Cortex of kidney (tissue), 1 donor: ENCODE results near the gene CLMP.
"Not testable (repeated sequence)": the region's sequence is repeated elsewhere in the genome, so short reads cannot be mapped to it uniquely, and the experiment has no call there.

Experiments used
- DNase-seq: peaks from one replicate; lab custom pipeline; 2025; lab: John Stamatoyannopoulos, UW

The CLMP gene

DNA sequence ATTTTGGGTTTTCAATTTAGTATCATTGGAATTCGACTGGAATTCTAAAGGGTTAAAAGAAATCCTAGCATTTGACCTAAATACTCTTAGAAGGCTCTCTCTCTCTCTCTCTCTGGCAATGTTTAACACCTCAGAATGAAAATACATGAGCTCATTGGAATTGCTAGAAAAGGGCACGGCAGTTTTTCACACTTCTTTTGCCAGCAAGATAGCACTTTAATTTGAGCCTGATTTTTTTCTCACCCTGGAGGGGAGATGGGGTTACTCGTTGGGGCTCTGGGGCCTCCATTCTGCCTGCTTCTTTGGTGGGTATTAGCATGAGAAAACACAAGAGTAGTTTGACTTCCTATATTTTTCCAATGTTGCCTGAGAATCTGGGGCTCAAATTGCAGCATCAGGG, 22.8 kb upstream of the CLMP start:
- no peak for DNase-seq

DNA sequence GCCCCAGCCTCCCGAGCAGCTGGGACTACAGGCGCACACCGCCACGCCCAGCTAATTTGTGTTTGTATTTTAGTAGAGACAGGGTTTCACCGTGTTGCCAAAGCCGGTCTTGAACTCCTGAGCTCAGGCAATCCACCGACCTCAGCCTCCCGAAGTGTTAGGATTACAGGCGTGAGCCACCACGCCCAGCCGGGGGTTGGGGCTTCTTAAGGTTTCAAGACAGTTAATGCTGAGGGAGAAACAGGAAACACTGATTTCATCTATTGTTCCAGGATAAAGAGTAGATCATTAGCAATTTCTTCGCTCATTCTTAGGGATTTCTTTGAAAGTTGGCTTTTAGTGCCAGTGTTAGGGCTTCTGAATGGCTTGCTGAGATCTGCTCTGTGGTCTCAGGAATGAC, 21.2 kb upstream of the CLMP start:
- DNase-seq: no peak

- DNase-seq: no peak
Measured at GRCh38 chr11:123214940-123215339, 19.9 kb upstream of the CLMP start.

DNA sequence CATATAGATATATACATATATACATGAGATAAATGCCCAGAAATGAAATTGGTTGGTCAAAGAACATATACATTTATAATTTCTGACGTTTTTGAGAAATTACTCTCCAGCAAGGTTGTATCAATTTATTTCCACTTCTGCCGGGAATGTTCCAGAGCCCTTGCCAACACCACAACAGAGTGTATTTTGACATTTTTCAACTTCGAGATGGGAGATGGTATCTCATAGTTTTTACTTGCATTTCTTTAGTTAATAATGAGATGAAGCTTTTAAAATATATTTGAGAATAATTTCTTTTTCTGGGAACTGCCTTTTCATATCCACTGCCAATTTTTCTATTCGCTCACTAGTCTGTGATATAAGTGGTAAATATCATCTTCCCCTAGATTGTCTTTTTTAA, 19.3 kb upstream of the CLMP start:
- DNase-seq: no peak

DNA sequence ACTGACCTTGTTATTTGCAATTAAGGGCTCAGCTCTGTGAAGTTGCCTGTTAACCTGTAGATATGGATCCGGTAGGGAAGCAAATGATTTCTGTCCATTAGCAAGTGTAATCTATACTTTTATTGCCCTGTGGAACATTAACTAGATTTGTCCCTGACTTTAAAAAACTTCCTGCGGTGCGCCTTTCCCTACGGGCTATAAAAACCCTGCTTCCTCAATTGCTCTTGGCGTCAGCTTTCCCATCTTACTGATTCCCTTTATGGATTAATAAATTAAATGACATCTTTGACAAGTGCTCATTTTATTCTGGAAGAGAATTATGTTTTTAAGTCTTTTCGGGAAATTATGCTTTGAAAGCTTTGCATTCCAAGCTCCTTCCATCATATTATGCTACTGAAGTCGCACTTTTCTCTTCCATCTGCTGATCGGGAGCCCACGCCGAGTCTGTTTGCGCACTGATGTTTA, 18.3 kb upstream of the CLMP start:
- no peak for DNase-seq

GRCh38 chr11:123212406-123212805, 17.4 kb upstream of the CLMP start:
- DNase-seq: no peak

DNA sequence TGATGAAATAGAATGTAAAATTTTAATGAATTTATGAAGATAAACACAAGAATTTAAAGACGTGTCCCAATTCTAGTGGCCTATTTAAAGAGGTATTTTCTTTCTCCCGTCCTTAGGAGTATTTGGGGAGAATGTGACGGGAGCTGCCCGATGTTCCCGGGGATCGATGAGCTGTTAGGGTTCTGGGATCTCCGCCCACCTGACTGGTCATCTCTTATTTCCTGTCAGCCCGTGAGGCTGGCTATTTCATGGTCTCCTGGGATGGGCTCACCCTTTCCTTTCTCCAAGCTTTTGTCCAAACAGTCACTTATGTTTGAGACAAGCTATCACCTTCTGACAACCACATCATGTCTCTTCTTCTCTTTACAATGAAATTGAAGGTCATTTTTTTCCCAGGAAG, 16.9 kb upstream of the CLMP start:
- no peak for DNase-seq

DNA sequence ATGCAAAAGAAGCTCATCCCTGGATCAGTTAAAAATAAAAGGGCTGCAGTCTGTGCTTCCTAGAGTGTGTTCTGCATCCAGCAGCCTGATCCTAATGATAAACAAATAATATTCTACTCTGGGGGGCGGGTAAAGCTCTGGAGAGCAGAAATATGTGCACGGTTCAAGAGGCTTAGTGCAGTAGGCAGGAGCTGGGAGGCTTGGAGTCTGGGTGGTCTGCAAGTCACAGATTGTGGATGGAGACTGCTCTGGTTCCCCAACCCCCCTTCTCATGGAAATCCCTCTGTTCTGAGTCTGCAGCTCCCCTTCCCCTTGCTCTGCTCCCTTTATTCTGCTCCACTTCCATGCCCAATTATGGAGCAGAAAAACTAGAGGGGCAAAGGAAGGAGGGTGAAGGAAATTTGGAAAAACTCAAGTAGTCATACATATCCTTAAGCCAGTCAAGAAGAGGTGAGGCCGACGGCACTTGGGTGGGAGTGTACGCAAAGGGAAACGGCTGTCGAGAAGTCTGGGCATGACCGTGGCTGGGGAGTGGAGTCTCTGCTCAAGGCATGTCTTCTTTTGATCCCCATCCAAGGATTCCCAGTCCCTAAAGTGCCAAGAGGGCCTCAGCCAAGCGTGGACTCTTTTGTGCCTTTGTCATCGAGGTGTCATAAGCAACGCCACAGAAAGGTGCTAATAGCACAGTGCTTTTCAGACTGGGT, 16.3 kb upstream of the CLMP start:
- DNase-seq: no peak

DNA sequence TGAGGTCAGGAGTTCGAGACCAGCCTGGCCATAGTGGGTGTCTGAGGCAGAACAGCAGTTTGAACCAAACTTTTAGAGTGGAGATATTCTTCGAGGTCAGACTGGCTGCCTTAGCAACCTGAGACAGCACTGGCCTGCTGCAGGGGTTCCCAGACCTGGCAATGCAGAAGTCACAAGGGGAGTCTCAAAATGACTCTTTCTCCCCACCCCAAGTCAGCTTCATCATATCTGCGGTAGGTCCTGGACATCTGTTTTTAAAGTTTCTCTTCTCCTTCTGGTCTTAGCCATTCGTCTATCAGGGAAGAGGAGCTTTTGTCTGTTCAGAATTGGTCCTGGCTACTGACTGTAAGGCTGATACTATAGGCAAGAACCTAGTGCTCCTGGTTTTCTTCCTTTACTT, 14.5 kb upstream of the CLMP start:
- no peak for DNase-seq

- no peak for DNase-seq
Measured at GRCh38 chr11:123206791-123207434, 11.9 kb upstream of the CLMP start.

- DNase-seq: not testable (repeated sequence)
Measured at GRCh38 chr11:123206055-123206454, 11.0 kb upstream of the CLMP start.

GRCh38 chr11:123203934-123204333, 8.9 kb upstream of the CLMP start:
- no peak for DNase-seq

- DNase-seq: no peak
Measured at GRCh38 chr11:123203471-123203870, 8.4 kb upstream of the CLMP start.

GRCh38 chr11:123202155-123203151, 7.4 kb upstream of the CLMP start:
- DNase-seq: no peak

DNA sequence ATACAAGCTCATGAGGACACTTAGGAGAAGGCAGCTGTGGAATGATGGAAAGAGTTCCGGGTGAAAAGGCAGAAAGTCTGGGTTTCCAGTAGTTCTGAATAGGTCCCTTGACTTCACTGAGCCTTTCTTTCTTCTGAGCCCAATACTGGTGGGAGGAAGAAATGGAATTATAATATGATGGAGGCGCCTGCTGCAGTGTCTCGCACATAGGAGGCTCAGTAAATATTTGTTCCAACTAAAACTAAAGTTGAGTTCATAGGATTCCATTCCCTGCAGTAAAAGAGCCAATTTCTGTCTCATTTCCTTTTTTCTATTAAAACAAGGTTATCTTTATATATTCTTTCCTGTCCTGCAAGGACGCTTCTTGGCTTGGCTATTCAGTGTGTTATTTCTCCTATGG, 5.2 kb upstream of the CLMP start:
- no peak for DNase-seq

GRCh38 chr11:123197711-123198110, 2.7 kb upstream of the CLMP start:
- no peak for DNase-seq

- no peak for DNase-seq
Measured at GRCh38 chr11:123196060-123196714, 1.1 kb upstream of the CLMP start.

DNA sequence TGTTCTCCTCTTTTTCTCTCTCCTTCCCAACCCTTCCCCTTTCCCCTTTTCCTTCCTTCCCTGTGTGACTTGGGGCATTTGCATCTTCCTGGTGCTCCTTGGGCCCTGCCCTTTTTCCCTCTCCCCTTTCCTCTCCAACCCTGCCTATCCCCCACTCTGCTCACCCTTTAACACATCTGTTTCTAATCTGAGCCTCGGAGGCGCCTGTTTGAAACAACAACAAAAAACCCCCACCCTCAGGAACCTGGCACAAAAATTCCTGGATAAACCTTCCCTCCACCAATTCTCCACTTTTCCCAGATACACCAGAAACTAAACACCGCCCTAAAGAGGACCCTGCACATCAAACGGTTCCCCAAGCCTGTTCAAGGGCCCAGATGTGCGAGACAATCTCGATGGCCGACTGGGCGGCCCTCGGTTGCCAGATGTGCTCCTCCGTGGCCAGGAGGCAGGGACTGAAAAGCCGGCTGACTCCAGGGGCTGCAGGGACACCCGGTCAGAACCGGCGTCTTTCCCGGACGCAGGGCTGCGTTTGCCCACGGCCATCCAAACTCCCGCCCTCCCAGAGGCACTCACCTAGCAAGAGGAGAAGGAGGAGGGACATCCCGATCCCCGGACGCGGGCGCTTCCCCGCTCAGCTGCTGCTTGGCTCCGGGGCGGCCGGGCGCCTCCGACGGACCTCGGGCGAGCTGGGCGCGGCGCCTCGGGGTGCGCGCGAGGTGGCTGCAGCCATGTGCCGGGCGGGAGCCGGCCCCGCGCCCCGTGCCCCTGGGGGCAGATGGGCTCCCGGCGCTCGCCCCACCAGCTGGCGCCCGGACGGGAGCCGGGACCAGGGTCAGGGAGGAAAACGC, 486 bp downstream of the CLMP start:
- no peak for DNase-seq

DNA sequence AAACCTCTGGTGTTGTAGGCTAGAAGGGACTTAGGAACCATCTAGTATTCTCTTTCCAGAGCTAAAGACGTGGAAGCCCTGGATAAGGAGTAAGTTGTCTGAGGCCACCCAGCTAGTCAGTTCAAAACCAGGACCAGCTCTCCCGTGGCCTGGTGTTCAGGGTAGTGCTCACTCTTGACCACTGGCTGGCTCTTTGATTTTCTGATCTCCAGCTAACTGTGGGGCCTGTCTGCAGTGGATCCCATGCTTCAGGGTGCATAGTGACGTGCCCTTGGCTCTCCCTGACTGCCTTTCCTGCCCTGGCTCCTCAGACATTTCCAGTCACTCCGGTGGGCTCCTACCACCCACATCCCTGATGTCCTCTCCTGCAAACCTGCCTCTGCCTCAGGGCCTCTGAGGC, 1.3 kb downstream of the CLMP start:
- DNase-seq: no peak

GRCh38 chr11:123191939-123192338, 3.1 kb downstream of the CLMP start:
- DNase-seq: no peak

- DNase-seq: no peak
Measured at GRCh38 chr11:123190518-123190917, 4.5 kb downstream of the CLMP start.
